GM13977 (cell line): Measurements from ENCODE around the gene SELENOW.
"Not testable (repeated sequence)": the region's sequence is repeated elsewhere in the genome, so short reads cannot be mapped to it uniquely, and the experiment has no call there.

Source experiments
- DNase-seq: peaks from one replicate; pipeline ENCODE4 v3.0.0; 2012; ENCODE audit warnings: low spot score
- CTCF ChIP-seq: IDR thresholded peaks from 2 replicates; pipeline ENCODE4 v1.5.1; 2012; ENCODE audit warnings: mild to moderate bottlenecking, control low read depth; ENCODE audit not compliant: insufficient read depth; ENCODE audit errors: extremely low read depth, missing control alignments
- in situ Hi-C: fragments of 300-500 bp; cut with MboI; formaldehyde crosslinking; loops from one replicate; pipeline ENCODE4 v1.12.0; 2022; ENCODE audit warnings: low sequenced_read_pairs, low pct_unique_long_range_greater_than_20kb, mixed read lengths, inconsistent platforms; ENCODE audit not compliant: unreplicated experiment

SELENOW gene

GRCh38 chr19:47769534-47769933 is 9.0 kb upstream of the SELENOW start:
- TF ChIP-seq CTCF: no peak
- in situ Hi-C loops: no loop called here
- DNase-seq: no peak

- in situ Hi-C loops, DNase-seq: not testable (repeated sequence)
Measured at GRCh38 chr19:47771291-47771690, 7.2 kb upstream of the SELENOW start.

GRCh38 chr19:47776568-47776967 is 1.9 kb upstream of the SELENOW start:
- no peak for DNase-seq
- in situ Hi-C loops: no loop called here
- no peak for TF ChIP-seq CTCF

- in situ Hi-C loops, DNase-seq: not testable (repeated sequence)
Measured at GRCh38 chr19:47777245-47778048, 1.1 kb upstream of the SELENOW start.

GRCh38 chr19:47778954-47779351 is 450 bp downstream of the SELENOW start:
- no peak for DNase-seq
- in situ Hi-C loops: no loop called here
- TF ChIP-seq CTCF: peak; percentile 4

- no peak for DNase-seq
- in situ Hi-C loops: no loop called here
- TF ChIP-seq CTCF: no peak
Measured at GRCh38 chr19:47779524-47780214, 1.2 kb downstream of the SELENOW start.

GRCh38 chr19:47780215-47780551 is 1.7 kb downstream of the SELENOW start:
- no peak for DNase-seq
- in situ Hi-C loops: no loop called here
- TF ChIP-seq CTCF: no peak
